ENCODE results near the gene PTGIS. TPM values are rescaled to one million over a fixed set of nuclear protein-coding genes. Genes with fewer than 3 reads are reported as not detected.

The PTGIS gene
- total RNA-seq, 1 donor from 2014 or later = 31.3 TPM

- no peaks in the 10 kb centered on the region for H3K36me3 Mint-ChIP-seq
- Histone ChIP-seq H3K4me2 (no peak overlapping the region), H3K4me1 (no peaks in the 10 kb centered on the region), H3F3A (ENCODE audit: low read depth) (no peaks in the 10 kb centered on the region), H4K20me1 (ENCODE audit: low read depth) (no peaks in the 10 kb centered on the region), H3K27me3 (no peaks in the 10 kb centered on the region), H3K4me3 (no peak overlapping the region), H3K9me3 (ENCODE audit: low read depth) (no peaks in the 10 kb centered on the region), H2AFZ (replicated peaks) (no peak overlapping the region), H3K9ac (no peak overlapping the region), H3K79me2 (ENCODE audit: low read depth) (no peaks in the 10 kb centered on the region), H3K27ac (no peak overlapping the region), H3K36me3 (no peaks in the 10 kb centered on the region)
- TF ChIP-seq CTCF (IDR thresholded peaks at IDR 0.05) (no peak), EZH2phosphoT487 (IDR thresholded peaks at IDR 0.05) (no peak), EZH2 (IDR thresholded peaks at IDR 0.05) (no peak)
- DNase-seq (ENCODE audit: low spot score) = no peak
- peaks cover 7% of the 10 kb centered on the region for H3K27me3 Mint-ChIP-seq (ENCODE audit: insufficient read depth, low read depth)
- H3K9me3 Mint-ChIP-seq = no peaks in the 10 kb centered on the region
- H3K4me1 Mint-ChIP-seq = peaks cover 7% of the 10 kb centered on the region
- H3K27ac Mint-ChIP-seq = no peak overlapping the region
- H3K4me3 Mint-ChIP-seq = no peak overlapping the region
Measured at GRCh38 chr20:49464556-49464955, 103.4 kb downstream of the PTGIS start.

- Histone ChIP-seq H3K36me3 (no peaks in the 10 kb centered on the region), H2AFZ (replicated peaks) (no peak overlapping the region), H3K4me1 (no peaks in the 10 kb centered on the region), H3K27ac (no peak overlapping the region), H3K27me3 (no peaks in the 10 kb centered on the region), H3K79me2 (ENCODE audit: low read depth) (no peaks in the 10 kb centered on the region), H3K4me2 (no peak overlapping the region), H3K9ac (no peak overlapping the region), H3K9me3 (ENCODE audit: low read depth) (no peaks in the 10 kb centered on the region), H3K4me3 (no peak overlapping the region), H3F3A (ENCODE audit: low read depth) (no peaks in the 10 kb centered on the region), H4K20me1 (ENCODE audit: low read depth) (no peaks in the 10 kb centered on the region)
- H3K27ac Mint-ChIP-seq = no peak overlapping the region
- peaks cover 9% of the 10 kb centered on the region for H3K27me3 Mint-ChIP-seq (ENCODE audit: insufficient read depth, low read depth)
- H3K4me3 Mint-ChIP-seq = no peak overlapping the region
- no peak for TF ChIP-seq CTCF (IDR thresholded peaks at IDR 0.05)
- no peak for TF ChIP-seq EZH2 (IDR thresholded peaks at IDR 0.05)
- no peak for TF ChIP-seq EZH2phosphoT487 (IDR thresholded peaks at IDR 0.05)
- no peaks in the 10 kb centered on the region for H3K9me3 Mint-ChIP-seq
- H3K4me1 Mint-ChIP-seq = peaks cover 7% of the 10 kb centered on the region
- no peaks in the 10 kb centered on the region for H3K36me3 Mint-ChIP-seq
- DNase-seq (ENCODE audit: low spot score) = no peak
Measured at GRCh38 chr20:49462626-49463025, 105.3 kb downstream of the PTGIS start.

- no peak overlapping the region for H3K4me2 ChIP-seq
- no peak overlapping the region for H2AFZ ChIP-seq (replicated peaks)
- no peak overlapping the region for H3K9ac ChIP-seq
- H3K9me3 Mint-ChIP-seq = no peaks in the 10 kb centered on the region
- no peaks in the 10 kb centered on the region for H4K20me1 ChIP-seq (ENCODE audit: low read depth)
- no peak for DNase-seq (ENCODE audit: low spot score)
- no peak overlapping the region for H3K27ac ChIP-seq
- H3K9me3 ChIP-seq (ENCODE audit: low read depth) = no peaks in the 10 kb centered on the region
- H3K27me3 ChIP-seq = no peaks in the 10 kb centered on the region
- H3K36me3 ChIP-seq = no peaks in the 10 kb centered on the region
- H3K4me1 Mint-ChIP-seq = peaks cover 2% of the 10 kb centered on the region
- H3K79me2 ChIP-seq (ENCODE audit: low read depth) = no peaks in the 10 kb centered on the region
- H3F3A ChIP-seq (ENCODE audit: low read depth) = no peaks in the 10 kb centered on the region
- no peak overlapping the region for H3K4me3 ChIP-seq
- peaks cover 5% of the 10 kb centered on the region for H3K27me3 Mint-ChIP-seq (ENCODE audit: insufficient read depth, low read depth)
- no peaks in the 10 kb centered on the region for H3K36me3 Mint-ChIP-seq
- H3K27ac Mint-ChIP-seq = no peak overlapping the region
- H3K4me3 Mint-ChIP-seq = no peak overlapping the region
- TF ChIP-seq EZH2phosphoT487 (IDR thresholded peaks at IDR 0.05) (no peak), EZH2 (IDR thresholded peaks at IDR 0.05) (no peak), CTCF (IDR thresholded peaks at IDR 0.05) (no peak)
- H3K4me1 ChIP-seq = no peaks in the 10 kb centered on the region
Measured at GRCh38 chr20:49461894-49462620, 105.9 kb downstream of the PTGIS start.
